GM23338 (cell line): ENCODE data around the gene TMEM191B. TPM values are rescaled to one million over a fixed set of nuclear protein-coding genes. Genes with fewer than 3 reads are reported as not detected.
"Not testable (repeated sequence)": the region's sequence is repeated elsewhere in the genome, so short reads cannot be mapped to it uniquely, and the experiment has no call there.

Experiments
- ATAC-seq: fragments of 200-7000 bp; cut with Tn5 transposase; 3 replicates; pipeline ENCODE4 v1.9.1; 2020
- DNase-seq: peaks from one replicate; pipeline ENCODE4 v3.0.0-alpha.2; 2015; ENCODE audit warnings: low spot score
- H2AFZ ChIP-seq: fragments of 200-600 bp; sonication (generic); 2 replicates; pipeline ENCODE4 v1.8.0; 2016; ENCODE audit warnings: antibody characterized with exemption, mild to moderate bottlenecking, moderate library complexity
- H3F3A ChIP-seq: fragments of 200-600 bp; sonication (generic); replicated peaks from 2 replicates; pipeline ENCODE4 v1.8.0; 2017; ENCODE audit warnings: antibody characterized with exemption, mixed run types, low read depth
- H3K27ac ChIP-seq: fragments of 200-600 bp; sonication (generic); 2 replicates; pipeline ENCODE4 v1.6.1; 2016; ENCODE audit warnings: low read depth
- H3K27me3 ChIP-seq: fragments of 200-600 bp; sonication (generic); 2 replicates; pipeline ENCODE4 v1.8.0; 2016; ENCODE audit warnings: mild to moderate bottlenecking, mixed run types, moderate library complexity; ENCODE audit not compliant: insufficient read depth
- H3K36me3 ChIP-seq: fragments of 200-600 bp; sonication (generic); 2 replicates; pipeline ENCODE4 v1.8.0; 2016; ENCODE audit warnings: mild to moderate bottlenecking; ENCODE audit not compliant: insufficient read depth
- H3K4me1 ChIP-seq: fragments of 200-600 bp; sonication (generic); 2 replicates; pipeline ENCODE4 v1.8.0; 2016; ENCODE audit warnings: mild to moderate bottlenecking, moderate library complexity; ENCODE audit not compliant: insufficient read depth
- H3K4me2 ChIP-seq: fragments of 200-600 bp; sonication (generic); 2 replicates; pipeline ENCODE4 v1.7.1; 2017; ENCODE audit warnings: mixed run types
- H3K4me3 ChIP-seq: fragments of 200-600 bp; sonication (generic); 2 replicates; pipeline ENCODE4 v1.6.1; 2016; ENCODE audit warnings: mixed run types
- H3K79me2 ChIP-seq: fragments of 200-600 bp; sonication (generic); replicated peaks from 2 replicates; pipeline ENCODE4 v1.8.0; 2017; ENCODE audit warnings: mild to moderate bottlenecking; ENCODE audit not compliant: insufficient read depth
- H3K9me2 ChIP-seq: fragments of 200-600 bp; sonication (generic); 2 replicates; pipeline ENCODE4 v1.8.0; 2017; ENCODE audit not compliant: insufficient read depth
- H4K20me1 ChIP-seq: fragments of 200-600 bp; sonication (generic); replicated peaks from 2 replicates; pipeline ENCODE4 v1.8.0; 2017; ENCODE audit warnings: mild to moderate bottlenecking; ENCODE audit not compliant: insufficient read depth
- H3K27ac Mint-ChIP-seq: 2 replicates; pipeline ENCODE4 v1.8.0; 2020; ENCODE audit warnings: inconsistent platforms, mild to moderate bottlenecking, moderate library complexity, mixed read lengths
- H3K27me3 Mint-ChIP-seq: 3 replicates; pipeline ENCODE4 v1.8.0; 2022; ENCODE audit warnings: low read depth, mild to moderate bottlenecking, moderate library complexity, mixed read lengths, inconsistent platforms; ENCODE audit not compliant: insufficient read depth, poor library complexity
- H3K36me3 Mint-ChIP-seq: 3 replicates; pipeline ENCODE4 v1.8.0; 2021; ENCODE audit warnings: low read depth, mild to moderate bottlenecking, inconsistent platforms, moderate library complexity, mixed read lengths
- H3K4me1 Mint-ChIP-seq: 3 replicates; pipeline ENCODE4 v1.8.0; 2020; ENCODE audit warnings: mild to moderate bottlenecking, inconsistent platforms, mixed read lengths
- H3K4me3 Mint-ChIP-seq: 3 replicates; pipeline ENCODE4 v1.8.0; 2021; ENCODE audit warnings: moderate library complexity, mild to moderate bottlenecking, inconsistent platforms, mixed read lengths
- H3K9me3 Mint-ChIP-seq: 3 replicates; pipeline ENCODE4 v1.8.0; 2020; ENCODE audit warnings: moderate library complexity, mild to moderate bottlenecking, inconsistent platforms, mixed read lengths
- polyA plus RNA-seq: library from polyadenylated mRNA; unstranded; fragments of >200 nt; fragmentation: Nextera tagmentation; extraction: Ambion mirVana; gene quantifications from 2 replicates; pipeline ENCODE4 v1.2.1, GENCODE V29; 2016
- total RNA-seq: library from RNA; depleted of rRNA; stranded (reverse); fragments of >200 nt; shearing (Covaris generic); gene quantifications from 2 replicates; pipeline ENCODE4 v1.2.3, GENCODE V29; 2014

The TMEM191B gene
- total and polyA plus RNA-seq, 2 experiments from 2014 or later, result 3.6 to 5.3 TPM

- ATAC-seq, result peak; percentile 70
- H3F3A ChIP-seq, H3K27ac ChIP-seq, H3K4me3 ChIP-seq, H3K36me3 ChIP-seq, H3K4me1 ChIP-seq, H3K36me3 Mint-ChIP-seq, H3K4me1 Mint-ChIP-seq, H3K4me3 Mint-ChIP-seq, H3K27ac Mint-ChIP-seq, H3K27me3 ChIP-seq, DNase-seq, H3K4me2 ChIP-seq, H3K9me3 Mint-ChIP-seq, H3K27me3 Mint-ChIP-seq, H3K9me2 ChIP-seq, H4K20me1 ChIP-seq, H3K79me2 ChIP-seq, H2AFZ ChIP-seq: not testable (repeated sequence)
These were observed 25.4 kb downstream of the TMEM191B start for GRCh38 chr22:18552839-18553597.

- ATAC-seq, result peak; percentile 26
- not testable (repeated sequence) for DNase-seq, H3K4me3 ChIP-seq, H3K27ac Mint-ChIP-seq, H3K79me2 ChIP-seq, H3K27me3 ChIP-seq, H2AFZ ChIP-seq, H4K20me1 ChIP-seq, H3F3A ChIP-seq, H3K4me1 Mint-ChIP-seq, H3K27ac ChIP-seq, H3K4me2 ChIP-seq, H3K36me3 Mint-ChIP-seq, H3K36me3 ChIP-seq, H3K27me3 Mint-ChIP-seq, H3K4me1 ChIP-seq, H3K9me3 Mint-ChIP-seq, H3K4me3 Mint-ChIP-seq, H3K9me2 ChIP-seq
These were observed 27.0 kb downstream of the TMEM191B start for GRCh38 chr22:18554280-18555256.

GRCh38 chr22:18558516-18558915 is 30.9 kb downstream of the TMEM191B start:
- H3K27me3 Mint-ChIP-seq, H2AFZ ChIP-seq, H3K4me3 Mint-ChIP-seq, H3K9me2 ChIP-seq, H3K79me2 ChIP-seq, H3K36me3 ChIP-seq, H3K4me1 ChIP-seq, DNase-seq, H3F3A ChIP-seq, H3K4me1 Mint-ChIP-seq, H3K27me3 ChIP-seq, H3K4me3 ChIP-seq, H4K20me1 ChIP-seq, H3K4me2 ChIP-seq, H3K27ac ChIP-seq, H3K36me3 Mint-ChIP-seq, H3K9me3 Mint-ChIP-seq, H3K27ac Mint-ChIP-seq, ATAC-seq: not testable (repeated sequence)

- not testable (repeated sequence) for H3K4me3 ChIP-seq, H3K36me3 ChIP-seq, H3K27ac Mint-ChIP-seq, H3K9me2 ChIP-seq, H4K20me1 ChIP-seq, H3K27me3 Mint-ChIP-seq, ATAC-seq, H3K36me3 Mint-ChIP-seq, H3K4me1 ChIP-seq, H3K9me3 Mint-ChIP-seq, H3K4me3 Mint-ChIP-seq, H3K79me2 ChIP-seq, H3F3A ChIP-seq, H3K27ac ChIP-seq, H3K27me3 ChIP-seq, H2AFZ ChIP-seq, DNase-seq, H3K4me2 ChIP-seq, H3K4me1 Mint-ChIP-seq
These were observed 31.3 kb downstream of the TMEM191B start for GRCh38 chr22:18558939-18559338.

GRCh38 chr22:18560099-18560974 is 32.7 kb downstream of the TMEM191B start:
- H3K27me3 Mint-ChIP-seq, H3K79me2 ChIP-seq, H4K20me1 ChIP-seq, H3K9me3 Mint-ChIP-seq, DNase-seq, H3K36me3 Mint-ChIP-seq, H3K36me3 ChIP-seq, H3K4me1 Mint-ChIP-seq, H3K9me2 ChIP-seq, H3K4me2 ChIP-seq, H2AFZ ChIP-seq, ATAC-seq, H3K4me3 Mint-ChIP-seq, H3F3A ChIP-seq, H3K27ac ChIP-seq, H3K4me3 ChIP-seq, H3K4me1 ChIP-seq, H3K27ac Mint-ChIP-seq, H3K27me3 ChIP-seq: not testable (repeated sequence)
